Measurements from ENCODE around the gene MTOR.

Gene MTOR

DNA sequence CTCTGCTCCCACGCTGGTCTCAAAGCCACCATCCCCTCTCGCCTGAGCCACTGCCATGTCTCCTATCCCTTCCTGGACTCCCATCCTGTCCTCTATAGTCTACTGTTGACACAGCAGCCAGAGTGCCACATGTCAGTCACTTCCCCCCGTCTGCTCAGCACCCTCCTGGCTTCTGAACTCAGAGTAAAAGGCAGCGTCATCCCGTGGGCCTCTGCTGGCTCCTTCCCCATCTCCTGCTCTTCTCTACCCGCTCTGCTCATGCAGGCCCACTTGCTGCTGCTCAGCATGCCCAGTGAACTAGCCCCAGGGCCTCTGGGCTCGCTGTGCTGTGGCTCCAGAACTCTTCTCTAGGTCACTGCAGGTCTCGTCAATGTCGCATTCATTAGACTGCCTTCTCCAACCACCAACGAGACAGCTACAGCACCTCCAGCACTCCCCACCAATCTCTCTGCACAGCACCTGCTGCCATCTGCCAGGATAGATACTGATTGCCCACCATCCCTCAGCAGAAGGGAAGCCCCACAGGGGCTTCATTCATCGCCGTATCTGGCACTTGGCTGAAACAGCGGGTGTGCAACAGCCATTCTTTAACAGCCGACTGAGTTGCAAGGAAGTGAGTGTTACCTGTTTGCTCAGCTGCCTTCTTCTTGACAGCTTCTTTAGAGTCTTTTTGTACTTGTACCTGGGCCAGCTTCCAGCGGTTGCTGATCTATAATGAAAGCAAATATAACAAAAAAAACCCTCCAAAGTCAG lies 190.7 kb downstream of the MTOR start:
- TF ChIP-seq, protein P1, sequence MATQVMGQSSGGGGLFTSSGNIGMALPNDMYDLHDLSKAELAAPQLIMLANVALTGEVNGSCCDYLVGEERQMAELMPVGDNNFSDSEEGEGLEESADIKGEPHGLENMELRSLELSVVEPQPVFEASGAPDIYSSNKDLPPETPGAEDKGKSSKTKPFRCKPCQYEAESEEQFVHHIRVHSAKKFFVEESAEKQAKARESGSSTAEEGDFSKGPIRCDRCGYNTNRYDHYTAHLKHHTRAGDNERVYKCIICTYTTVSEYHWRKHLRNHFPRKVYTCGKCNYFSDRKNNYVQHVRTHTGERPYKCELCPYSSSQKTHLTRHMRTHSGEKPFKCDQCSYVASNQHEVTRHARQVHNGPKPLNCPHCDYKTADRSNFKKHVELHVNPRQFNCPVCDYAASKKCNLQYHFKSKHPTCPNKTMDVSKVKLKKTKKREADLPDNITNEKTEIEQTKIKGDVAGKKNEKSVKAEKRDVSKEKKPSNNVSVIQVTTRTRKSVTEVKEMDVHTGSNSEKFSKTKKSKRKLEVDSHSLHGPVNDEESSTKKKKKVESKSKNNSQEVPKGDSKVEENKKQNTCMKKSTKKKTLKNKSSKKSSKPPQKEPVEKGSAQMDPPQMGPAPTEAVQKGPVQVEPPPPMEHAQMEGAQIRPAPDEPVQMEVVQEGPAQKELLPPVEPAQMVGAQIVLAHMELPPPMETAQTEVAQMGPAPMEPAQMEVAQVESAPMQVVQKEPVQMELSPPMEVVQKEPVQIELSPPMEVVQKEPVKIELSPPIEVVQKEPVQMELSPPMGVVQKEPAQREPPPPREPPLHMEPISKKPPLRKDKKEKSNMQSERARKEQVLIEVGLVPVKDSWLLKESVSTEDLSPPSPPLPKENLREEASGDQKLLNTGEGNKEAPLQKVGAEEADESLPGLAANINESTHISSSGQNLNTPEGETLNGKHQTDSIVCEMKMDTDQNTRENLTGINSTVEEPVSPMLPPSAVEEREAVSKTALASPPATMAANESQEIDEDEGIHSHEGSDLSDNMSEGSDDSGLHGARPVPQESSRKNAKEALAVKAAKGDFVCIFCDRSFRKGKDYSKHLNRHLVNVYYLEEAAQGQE (IDR thresholded peaks at IDR 0.05; ENCODE audit: insufficient read depth in 1 of 2, low read depth in 2 of 2, low read length in 2 of 2), result no peak
- no peak for TF ChIP-seq POLR2AphosphoS5 (IDR thresholded peaks at IDR 0.05; ENCODE audit: low read depth, low read length)
- no peak for TF ChIP-seq FOXP2 (optimal IDR thresholded peaks at IDR 0.05; ENCODE audit: borderline replicate concordance, extremely low read depth, extremely low read length, insufficient read depth)
- no peak for TF ChIP-seq SIN3A (IDR thresholded peaks at IDR 0.05; ENCODE audit: borderline replicate concordance, insufficient read depth, low read length)
- TF ChIP-seq TAF1 (IDR thresholded peaks at IDR 0.05; ENCODE audit: borderline replicate concordance, insufficient read depth, low read length), result no peak

DNA sequence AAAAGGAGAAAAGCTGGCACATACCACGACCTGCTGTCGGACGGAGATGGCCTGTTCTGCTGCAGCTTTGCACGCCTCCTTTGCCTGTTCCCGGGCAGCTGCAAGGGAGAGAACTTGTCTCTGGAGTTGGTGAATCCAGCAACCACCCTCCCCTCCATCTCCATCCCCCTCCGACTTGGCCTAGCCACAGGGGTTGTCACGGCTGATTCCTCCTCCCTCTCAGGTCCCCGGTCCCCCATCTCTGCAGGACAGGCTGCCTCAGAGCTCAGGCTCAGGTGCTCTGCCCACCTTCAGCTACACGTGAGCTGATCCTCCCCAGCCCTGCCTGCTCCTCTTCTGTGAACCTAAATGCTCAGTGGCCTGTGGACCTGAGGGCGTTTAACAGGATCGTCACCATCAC lies 191.5 kb downstream of the MTOR start:
- TF ChIP-seq TAF1 (IDR thresholded peaks at IDR 0.05; ENCODE audit: borderline replicate concordance, insufficient read depth, low read length) (no peak), SIN3A (IDR thresholded peaks at IDR 0.05; ENCODE audit: borderline replicate concordance, insufficient read depth, low read length) (no peak), POLR2AphosphoS5 (IDR thresholded peaks at IDR 0.05; ENCODE audit: low read depth, low read length) (no peak), FOXP2 (optimal IDR thresholded peaks at IDR 0.05; ENCODE audit: borderline replicate concordance, extremely low read depth, extremely low read length, insufficient read depth) (no peak)
- TF ChIP-seq, protein P1 (IDR thresholded peaks at IDR 0.05; ENCODE audit: insufficient read depth in 1 of 2, low read depth in 2 of 2, low read length in 2 of 2), result no peak

DNA sequence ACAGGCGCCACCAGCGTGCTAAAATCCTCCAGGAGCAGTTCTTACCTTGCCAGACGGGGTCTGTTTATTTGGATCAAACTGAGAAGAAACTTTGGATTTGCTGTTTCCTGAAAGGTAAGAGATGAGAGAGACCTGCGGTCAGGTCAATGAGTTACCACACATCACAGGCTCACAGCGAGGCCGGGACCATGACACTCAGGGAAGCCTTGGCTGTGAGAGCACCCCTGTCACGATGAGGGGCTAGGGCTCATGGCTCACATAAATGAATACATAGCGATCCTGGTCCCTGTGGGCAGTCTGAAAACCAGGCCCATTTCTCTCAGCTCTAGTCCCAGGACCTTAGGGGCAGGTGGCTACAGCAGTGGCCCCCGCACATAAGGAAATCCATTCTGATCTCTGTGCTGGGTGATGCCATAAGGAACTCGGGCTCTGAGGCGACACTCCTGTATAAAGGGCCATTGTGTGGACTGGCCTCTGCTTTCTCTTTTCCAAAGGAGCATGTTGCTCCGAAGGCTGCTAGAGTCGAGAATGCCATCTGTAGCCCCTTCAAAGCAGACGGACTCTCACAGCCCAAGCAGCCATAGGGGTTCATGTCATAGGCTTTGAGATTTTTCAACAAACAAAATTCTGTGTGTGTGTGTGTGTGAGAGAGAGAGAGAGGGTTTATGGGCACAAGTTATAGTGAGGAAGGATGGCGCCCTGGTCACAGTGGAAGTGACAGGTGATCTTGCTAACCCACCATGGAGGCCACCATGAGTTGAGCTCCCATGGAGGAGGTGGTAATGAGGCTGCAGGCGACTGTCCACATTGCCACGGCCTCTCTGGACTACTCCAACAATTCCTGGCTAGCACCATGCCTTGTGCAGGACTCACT lies 193.5 kb downstream of the MTOR start:
- TF ChIP-seq, protein P1 (IDR thresholded peaks at IDR 0.05; ENCODE audit: insufficient read depth in 1 of 2, low read depth in 2 of 2, low read length in 2 of 2), result no peak
- no peak for TF ChIP-seq FOXP2 (optimal IDR thresholded peaks at IDR 0.05; ENCODE audit: borderline replicate concordance, extremely low read depth, extremely low read length, insufficient read depth)
- TF ChIP-seq TAF1 (IDR thresholded peaks at IDR 0.05; ENCODE audit: borderline replicate concordance, insufficient read depth, low read length), result no peak
- no peak for TF ChIP-seq SIN3A (IDR thresholded peaks at IDR 0.05; ENCODE audit: borderline replicate concordance, insufficient read depth, low read length)
- no peak for TF ChIP-seq POLR2AphosphoS5 (IDR thresholded peaks at IDR 0.05; ENCODE audit: low read depth, low read length)

DNA sequence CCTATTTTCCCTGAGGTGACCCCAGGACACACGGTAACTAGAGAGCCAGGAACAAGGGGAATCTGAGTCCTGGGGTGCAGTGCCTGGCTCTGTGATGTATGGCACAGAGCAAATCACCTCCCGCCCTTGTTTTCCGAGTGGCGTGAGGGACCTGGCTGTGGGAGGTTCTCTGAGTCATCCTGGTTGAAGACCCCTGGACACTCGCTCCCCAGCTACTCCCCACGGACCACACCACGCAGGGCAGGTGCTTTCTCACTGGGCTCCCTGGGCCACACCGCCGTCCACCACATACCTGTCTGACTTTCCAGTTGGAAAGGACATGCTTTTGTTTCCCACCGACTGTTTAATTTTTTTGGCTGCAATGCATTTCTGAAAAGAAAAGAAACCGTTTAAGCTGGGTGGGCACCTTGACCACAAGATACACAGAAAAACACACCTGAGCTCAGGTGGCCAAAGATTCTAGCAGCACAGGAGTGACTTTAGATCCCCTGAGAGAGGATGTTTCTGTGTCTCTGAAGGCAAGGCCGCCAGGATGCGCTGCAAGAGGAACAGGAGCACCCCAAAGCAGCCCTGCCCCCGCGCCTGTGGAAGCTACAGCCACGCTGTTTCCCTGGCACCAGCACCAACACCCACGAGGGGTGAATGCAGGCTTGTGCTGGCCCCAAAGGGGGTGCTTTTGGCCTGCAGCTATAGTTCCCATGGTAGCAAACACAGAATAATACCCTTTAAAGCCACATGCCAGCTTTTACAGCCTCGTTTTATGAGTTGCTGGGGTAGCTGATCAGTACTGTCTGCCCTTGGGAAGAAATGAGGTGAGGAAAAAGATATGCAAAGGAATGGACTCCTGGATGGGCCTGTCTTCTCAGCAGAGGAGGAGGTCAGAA lies 194.4 kb downstream of the MTOR start:
- TF ChIP-seq TAF1 (IDR thresholded peaks at IDR 0.05; ENCODE audit: borderline replicate concordance, insufficient read depth, low read length) (no peak), POLR2AphosphoS5 (IDR thresholded peaks at IDR 0.05; ENCODE audit: low read depth, low read length) (no peak), FOXP2 (optimal IDR thresholded peaks at IDR 0.05; ENCODE audit: borderline replicate concordance, extremely low read depth, extremely low read length, insufficient read depth) (no peak), SIN3A (IDR thresholded peaks at IDR 0.05; ENCODE audit: borderline replicate concordance, insufficient read depth, low read length) (no peak)
- TF ChIP-seq, protein P1 (IDR thresholded peaks at IDR 0.05; ENCODE audit: insufficient read depth in 1 of 2, low read depth in 2 of 2, low read length in 2 of 2), result no peak

Measured in PFSK-1 (cell line).